ENCODE data around the gene TLN1.

GRCh38 chr9:35781066-35781465 is 49.1 kb upstream of the TLN1 start:
- TF ChIP-seq CTCF (IDR thresholded peaks at IDR 0.05; ENCODE audit: low read length) (no peak), EZH2 (IDR thresholded peaks at IDR 0.05; ENCODE audit: borderline replicate concordance, low read length) (no peak)

Measured in OCI-LY1 (cell line).